HL-60 (cell line): Measurements from ENCODE around the gene PGBD1.

Experiments
- DNase-seq, 2 experiments: peaks; one replicate each; pipeline ENCODE4 v3.0.0-alpha.2; 2010 to 2020; ENCODE audit warnings: low read depth in 1 of 2, low spot score in 1 of 2
- H3K27ac ChIP-seq: fragments of 250-450 bp; sonication (Bioruptor Pico); replicated peaks from 2 replicates; pipeline ENCODE4 v1.5.1; 2020; ENCODE audit warnings: mild to moderate bottlenecking, moderate library complexity
- H3K27me3 ChIP-seq: fragments of 250-450 bp; sonication (Bioruptor Pico); 2 replicates; pipeline ENCODE4 v1.5.1; 2021; ENCODE audit warnings: mild to moderate bottlenecking, moderate library complexity; ENCODE audit not compliant: insufficient read depth, poor library complexity, severe bottlenecking
- H3K4me3 ChIP-seq: replicated peaks from 2 replicates; pipeline ENCODE4 v1.5.1; 2011; ENCODE audit warnings: mild to moderate bottlenecking, control low read depth, low read length; ENCODE audit not compliant: insufficient read depth
- GABPA ChIP-seq: IDR thresholded peaks from 2 replicates; pipeline ENCODE4 v1.6.1; 2012; ENCODE audit warnings: low read depth
- POLR2AphosphoS5 ChIP-seq: IDR thresholded peaks from 2 replicates; pipeline ENCODE4 v1.6.1; 2012; ENCODE audit warnings: low read depth
- REST ChIP-seq: IDR thresholded peaks from 2 replicates; pipeline ENCODE4 v1.6.1; 2012; ENCODE audit warnings: low read depth; ENCODE audit not compliant: insufficient replicate concordance
- SPI1 ChIP-seq: IDR thresholded peaks from 2 replicates; pipeline ENCODE4 v1.6.1; 2012; ENCODE audit warnings: low read depth, mild to moderate bottlenecking, borderline replicate concordance
- TF ChIP-seq, protein P1 (sequence below): IDR thresholded peaks from one replicate; pipeline ENCODE4 v1.5.1; 2011; ENCODE audit warnings: low read length, control low read depth, inconsistent platforms; ENCODE audit not compliant: insufficient read depth

Gene PGBD1

DNA sequence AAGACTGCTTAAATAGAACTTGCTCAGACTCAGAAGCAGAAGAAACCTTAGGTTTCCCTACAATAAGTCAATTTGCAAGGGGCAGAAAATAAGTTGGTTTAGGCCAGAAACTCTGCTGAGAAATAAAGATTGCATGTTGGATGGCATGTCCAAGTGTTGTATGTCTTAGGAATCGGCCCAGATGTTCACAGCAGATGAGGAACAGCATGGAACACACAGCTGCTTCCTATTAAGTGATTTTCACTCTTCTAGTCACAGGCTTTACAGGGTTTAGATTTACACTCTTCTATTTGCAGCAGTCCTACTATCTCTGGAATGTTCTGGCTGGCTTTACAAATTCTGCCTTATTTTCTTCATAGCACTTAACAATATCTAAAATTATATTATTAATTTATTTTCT lies 32.5 kb upstream of the PGBD1 start:
- TF ChIP-seq, protein P1, sequence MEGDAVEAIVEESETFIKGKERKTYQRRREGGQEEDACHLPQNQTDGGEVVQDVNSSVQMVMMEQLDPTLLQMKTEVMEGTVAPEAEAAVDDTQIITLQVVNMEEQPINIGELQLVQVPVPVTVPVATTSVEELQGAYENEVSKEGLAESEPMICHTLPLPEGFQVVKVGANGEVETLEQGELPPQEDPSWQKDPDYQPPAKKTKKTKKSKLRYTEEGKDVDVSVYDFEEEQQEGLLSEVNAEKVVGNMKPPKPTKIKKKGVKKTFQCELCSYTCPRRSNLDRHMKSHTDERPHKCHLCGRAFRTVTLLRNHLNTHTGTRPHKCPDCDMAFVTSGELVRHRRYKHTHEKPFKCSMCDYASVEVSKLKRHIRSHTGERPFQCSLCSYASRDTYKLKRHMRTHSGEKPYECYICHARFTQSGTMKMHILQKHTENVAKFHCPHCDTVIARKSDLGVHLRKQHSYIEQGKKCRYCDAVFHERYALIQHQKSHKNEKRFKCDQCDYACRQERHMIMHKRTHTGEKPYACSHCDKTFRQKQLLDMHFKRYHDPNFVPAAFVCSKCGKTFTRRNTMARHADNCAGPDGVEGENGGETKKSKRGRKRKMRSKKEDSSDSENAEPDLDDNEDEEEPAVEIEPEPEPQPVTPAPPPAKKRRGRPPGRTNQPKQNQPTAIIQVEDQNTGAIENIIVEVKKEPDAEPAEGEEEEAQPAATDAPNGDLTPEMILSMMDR, result no peak
- no peak for TF ChIP-seq REST
- TF ChIP-seq GABPA, result no peak
- no peak for TF ChIP-seq SPI1
- TF ChIP-seq POLR2AphosphoS5, result no peak
- DNase-seq, result no peak
- Histone ChIP-seq H3K4me3 (no peak overlapping the region), H3K27me3 (no peaks in the 10 kb centered on the region), H3K27ac (no peak overlapping the region)

GRCh38 chr6:28250747-28251146 lies 30.6 kb upstream of the PGBD1 start:
- peak overlapping the region; percentile 88 for H3K4me3 ChIP-seq
- H3K27ac ChIP-seq, result no peak overlapping the region; the same call in 1 of the 2 replicates
- no peak for TF ChIP-seq POLR2AphosphoS5
- TF ChIP-seq, protein P1, result no peak
- H3K27me3 ChIP-seq, result no peaks in the 10 kb centered on the region
- DNase-seq, result no peak

GRCh38 chr6:28251661-28252008 lies 29.7 kb upstream of the PGBD1 start:
- Histone ChIP-seq H3K4me3 (peak overlapping the region; percentile 88), H3K27me3 (no peaks in the 10 kb centered on the region), H3K27ac (peak overlapping the region; percentile 69)
- TF ChIP-seq GABPA, result no peak
- TF ChIP-seq REST, result no peak
- DNase-seq, result peak in 1 of 2 experiments; percentile 33

DNA sequence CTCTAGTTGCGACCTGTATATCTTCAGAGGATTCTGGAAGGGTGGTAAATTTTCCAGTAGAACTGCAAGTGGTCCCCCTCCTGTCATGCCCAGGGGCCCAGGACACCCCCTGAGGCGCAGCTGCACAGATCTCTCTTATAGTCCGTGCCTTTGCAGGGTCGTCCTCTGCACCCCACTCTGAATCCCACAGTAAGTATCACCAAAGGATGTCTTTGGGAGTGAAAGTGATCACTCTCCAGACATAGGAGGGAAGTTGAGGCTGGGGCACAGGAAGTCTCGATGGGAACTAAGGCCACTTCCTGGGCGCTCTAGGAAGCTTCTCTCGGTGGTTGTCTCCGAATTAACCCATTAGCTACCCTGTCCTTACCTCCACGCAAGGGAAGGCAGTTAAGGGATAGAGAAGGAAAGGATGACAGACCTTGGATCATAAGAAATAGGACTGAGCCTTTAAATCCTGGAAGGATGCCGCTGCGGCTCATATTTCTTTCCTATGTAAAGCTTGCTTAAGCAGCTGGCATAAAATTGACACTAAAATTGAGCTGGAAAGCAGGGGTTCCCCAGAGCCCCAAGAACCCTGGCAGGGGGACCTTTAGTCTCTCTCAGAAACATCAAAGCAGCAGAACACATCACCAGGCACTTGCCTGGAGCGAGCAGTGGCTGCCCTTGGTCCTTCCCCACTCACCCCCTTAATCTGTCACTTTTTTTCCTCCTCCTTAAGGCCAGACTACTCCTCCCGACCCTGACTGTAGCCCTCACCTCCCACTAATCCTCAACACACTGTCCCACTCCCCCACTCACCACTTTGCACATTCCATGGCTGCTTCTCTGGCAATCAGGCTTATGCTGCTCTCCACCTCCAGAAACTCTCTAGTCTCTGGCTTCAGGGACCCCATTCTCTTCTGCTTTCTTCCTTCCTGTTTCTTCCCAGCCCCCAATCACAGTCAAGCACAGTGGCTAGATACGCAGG lies 29.1 kb upstream of the PGBD1 start, which contains the start of gene ZKSCAN4:
Gene ZKSCAN4, minus strand, starts transcription at position 261 of the 967 bp plus-strand sequence. CDS start 289 bp downstream, outside the sequence.
- peak; percentile 83 to 89 for DNase-seq
- peak; percentile 99 for TF ChIP-seq GABPA
- peak; percentile 68 for TF ChIP-seq SPI1
- peak; percentile 34; the same call in 1 of the 2 replicates for TF ChIP-seq POLR2AphosphoS5
- peak; percentile 36 for TF ChIP-seq REST
- TF ChIP-seq, protein P1, result no peak
- Histone ChIP-seq H3K27ac (peak within 1 kb of the TSS; percentile 69), H3K27me3 (no peaks in the 10 kb centered on the region), H3K4me3 (peak within 1 kb of the TSS; percentile 88)
